ENCODE measurements around the gene WDR91. TPM values are rescaled to one million over a fixed set of nuclear protein-coding genes. Genes with fewer than 3 reads are reported as not detected.

WDR91 gene
- total RNA-seq, 1 donor from 2014 or later, result 66.7 TPM

- Histone ChIP-seq H3K4me3 (no peak overlapping the region), H3K4me1 (peaks cover 0 to 21% of the 10 kb centered on the region in 2 donors), H3K27ac (no peak overlapping the region), H3K9me3 (no peaks in the 10 kb centered on the region), H3K27me3 (no peaks in the 10 kb centered on the region), H3K36me3 (peaks cover 10 to 12% of the 10 kb centered on the region in 2 donors)
- TF ChIP-seq CTCF (IDR thresholded peaks at IDR 0.05), result no peak
- intact Hi-C loops (cut with DNase I), result no loop called here
- no peak for DNase-seq (ENCODE audit: low spot score in 2 of 2)
Observed at GRCh38 chr7:135208102-135208793, 3.1 kb downstream of the WDR91 start.

- Histone ChIP-seq H3K27ac (peak overlapping the region in 1 of 2 donors; percentile 37), H3K4me1 (peaks cover 0 to 21% of the 10 kb centered on the region in 2 donors), H3K27me3 (no peaks in the 10 kb centered on the region), H3K9me3 (no peaks in the 10 kb centered on the region), H3K4me3 (no peak overlapping the region), H3K36me3 (peaks cover 15 to 16% of the 10 kb centered on the region in 2 donors)
- no peak for DNase-seq (ENCODE audit: low spot score in 2 of 2)
- intact Hi-C loops (cut with DNase I), result no loop called here
- TF ChIP-seq CTCF (IDR thresholded peaks at IDR 0.05), result no peak
Observed at GRCh38 chr7:135207406-135208101, 3.8 kb downstream of the WDR91 start.

GRCh38 chr7:135206941-135207391, 4.4 kb downstream of the WDR91 start:
- Histone ChIP-seq H3K27me3 (no peaks in the 10 kb centered on the region), H3K4me3 (no peak overlapping the region), H3K9me3 (no peaks in the 10 kb centered on the region), H3K27ac (peak overlapping the region in 1 of 2 donors; percentile 37), H3K4me1 (peaks cover 0 to 21% of the 10 kb centered on the region in 2 donors), H3K36me3 (peaks cover 16 to 19% of the 10 kb centered on the region in 2 donors)
- TF ChIP-seq CTCF (IDR thresholded peaks at IDR 0.05), result no peak
- DNase-seq (ENCODE audit: low spot score in 2 of 2), result no peak
- intact Hi-C loops (cut with DNase I), result no loop called here

- intact Hi-C loops (cut with DNase I), result no loop called here
- Histone ChIP-seq H3K36me3 (peaks cover 19 to 27% of the 10 kb centered on the region in 2 donors), H3K27me3 (no peaks in the 10 kb centered on the region), H3K4me1 (peaks cover 0 to 21% of the 10 kb centered on the region in 2 donors), H3K4me3 (no peak overlapping the region), H3K27ac (no peak overlapping the region), H3K9me3 (no peaks in the 10 kb centered on the region)
- no peak for DNase-seq (ENCODE audit: low spot score in 2 of 2)
- no peak for TF ChIP-seq CTCF (IDR thresholded peaks at IDR 0.05)
Observed at GRCh38 chr7:135205850-135206249, 5.5 kb downstream of the WDR91 start.

- H3K4me1 ChIP-seq, result peaks cover 0 to 16% of the 10 kb centered on the region in 2 donors
- H3K4me3 ChIP-seq, result no peak overlapping the region
- H3K27me3 ChIP-seq, result no peaks in the 10 kb centered on the region
- intact Hi-C loops (cut with DNase I), result no loop called here
- TF ChIP-seq CTCF (IDR thresholded peaks at IDR 0.05), result no peak
- no peaks in the 10 kb centered on the region for H3K9me3 ChIP-seq
- DNase-seq (ENCODE audit: low spot score in 2 of 2), result no peak
- peaks cover 19 to 31% of the 10 kb centered on the region in 2 donors for H3K36me3 ChIP-seq
- no peak overlapping the region for H3K27ac ChIP-seq
Observed at GRCh38 chr7:135204876-135205275, 6.5 kb downstream of the WDR91 start.
